SK-N-SH (cell line): ENCODE results near the gene MAP7D2. TPM values are rescaled to one million over a fixed set of nuclear protein-coding genes. Genes with fewer than 3 reads are reported as not detected.
A peak's percentile ranks its signal among the peaks of the same experiment; 100 is the strongest.

Experiments used
- CTCF ChIA-PET: fragments of 300-600, 350-600 bp; formaldehyde crosslinking; extraction: SDS; loops from one replicate; lab custom pipeline; 2021; lab: Yijun Ruan, JAX
- POLR2A ChIA-PET: fragments of 350-600 bp; sonication (Branson Sonifier 250); formaldehyde crosslinking; extraction: SDS; loops from one replicate; lab custom pipeline; 2020; ENCODE audit warnings: antibody characterized with exemption, inconsistent platforms; lab: Yijun Ruan, JAX
- DNase-seq: peaks from one replicate; pipeline ENCODE4 v3.0.0; 2012
- H2AFZ ChIP-seq: fragments of 200-600 bp; sonication (generic); 2 replicates; pipeline ENCODE4 v1.8.1; 2016; ENCODE audit warnings: antibody characterized with exemption, mild to moderate bottlenecking, low read depth
- H3F3A ChIP-seq: fragments of 200-600 bp; sonication (generic); replicated peaks from 2 replicates; pipeline ENCODE3; 2016; ENCODE audit warnings: antibody characterized with exemption, mild to moderate bottlenecking; ENCODE audit not compliant: insufficient read depth
- H3K27ac ChIP-seq, 2 experiments: fragments of 200-500 bp in 1 of 2; fragments of 200-600 bp in 1 of 2; sonication (Bioruptor generic) in 1 of 2; sonication (generic), shearing (Covaris generic) in 1 of 2; 2 replicates each; pipeline versions ENCODE4 v1.5.1 to v1.6.1; 2014 to 2016; ENCODE audit warnings: low read depth in 2 of 2, inconsistent platforms in 1 of 2, low read length in 1 of 2, mild to moderate bottlenecking in 1 of 2, mixed read lengths in 1 of 2
- H3K27me3 ChIP-seq: fragments of 200-600 bp; sonication (generic), shearing (Covaris generic); 2 replicates; pipeline ENCODE4 v1.6.1; 2016; ENCODE audit warnings: mixed run types; ENCODE audit not compliant: insufficient read depth
- H3K36me3 ChIP-seq, 2 experiments: fragments of 200-500 bp in 1 of 2; fragments of 200-600 bp in 1 of 2; sonication (Bioruptor generic) in 1 of 2; sonication (generic) in 1 of 2; replicated peaks in 1 of 2; 2 replicates each; pipeline versions ENCODE3 to v1.5.1; 2014 to 2016; ENCODE audit warnings: low read length in 1 of 2, mild to moderate bottlenecking in 1 of 2; ENCODE audit not compliant: insufficient read depth in 2 of 2, control insufficient read depth in 1 of 2
- H3K4me1 ChIP-seq, 2 experiments: fragments of 200-500 bp in 1 of 2; fragments of 200-600 bp in 1 of 2; sonication (Bioruptor generic) in 1 of 2; sonication (generic), shearing (Covaris generic) in 1 of 2; 2 replicates each; pipeline versions ENCODE4 v1.5.1 to v1.6.1; 2014 to 2016; ENCODE audit warnings: low read depth in 1 of 2, low read length in 1 of 2, mixed run types in 1 of 2; ENCODE audit not compliant: insufficient read depth in 2 of 2, control insufficient read depth in 1 of 2
- H3K4me2 ChIP-seq: fragments of 200-600 bp; sonication (generic), shearing (Covaris generic); 2 replicates; pipeline ENCODE4 v1.6.1; 2017; ENCODE audit warnings: mixed run types
- H3K4me3 ChIP-seq, 2 experiments: fragments of 200-500 bp in 1 of 2; fragments of 200-600 bp in 1 of 2; sonication (Bioruptor generic) in 1 of 2; sonication (generic), shearing (Covaris generic) in 1 of 2; 2 replicates each; pipeline versions ENCODE4 v1.5.1 to v1.8.1; 2014 to 2016; ENCODE audit warnings: low read depth in 2 of 2, inconsistent platforms in 1 of 2, low read length in 1 of 2, mild to moderate bottlenecking in 1 of 2, mixed read lengths in 1 of 2, moderate library complexity in 1 of 2
- H3K79me2 ChIP-seq: fragments of 200-600 bp; sonication (generic); 2 replicates; pipeline ENCODE4 v1.8.1; 2017; ENCODE audit warnings: mild to moderate bottlenecking; ENCODE audit not compliant: insufficient read depth
- H3K9ac ChIP-seq: fragments of 200-600 bp; sonication (generic); 2 replicates; pipeline ENCODE4 v1.6.1; 2017; ENCODE audit warnings: mixed run types
- H3K9me2 ChIP-seq: fragments of 200-600 bp; sonication (generic); 2 replicates; pipeline ENCODE4 v1.6.1; 2017; ENCODE audit warnings: mixed run types
- H3K9me3 ChIP-seq: fragments of 200-600 bp; sonication (generic); 2 replicates; pipeline ENCODE4 v1.6.1; 2017; ENCODE audit warnings: mixed run types, mild to moderate bottlenecking, moderate library complexity
- H4K20me1 ChIP-seq: fragments of 200-600 bp; sonication (generic); 2 replicates; pipeline ENCODE4 v1.6.1; 2017; ENCODE audit warnings: mild to moderate bottlenecking, mixed run types; ENCODE audit not compliant: insufficient read depth
- FOXM1 ChIP-seq: IDR thresholded peaks from 2 replicates; pipeline ENCODE4 v1.4.0; 2012; ENCODE audit warnings: low read depth, mild to moderate bottlenecking
- RXRA ChIP-seq: IDR thresholded peaks from 2 replicates; pipeline ENCODE4 v1.4.0; 2012; ENCODE audit warnings: low read depth, mild to moderate bottlenecking, borderline replicate concordance
- TAF1 ChIP-seq: IDR thresholded peaks from 2 replicates; pipeline ENCODE4 v1.6.1; 2012; ENCODE audit warnings: low read depth, mild to moderate bottlenecking, low read length, moderate library complexity, borderline replicate concordance
- USF2 ChIP-seq: fragments of 150-350 bp; IDR thresholded peaks from 2 replicates; pipeline ENCODE4 v1.6.1; 2017; ENCODE audit warnings: antibody characterized with exemption, low read length, low read depth, borderline replicate concordance
- WGBS: methylation state at CpG from one replicate; pipeline ENCODE4 v1.1.6; 2017; ENCODE audit warnings: low lambda C conversion rate; 5-methylcytosine and 5-hydroxymethylcytosine counted together
- polyA plus RNA-seq, 3 experiments: library from polyadenylated mRNA; depleted of rRNA; stranded (reverse); fragments of >200 nt; gene quantifications; 2 replicates each; pipeline ENCODE4 v1.2.3, GENCODE V29; 2012

Gene MAP7D2
- polyA plus RNA-seq, 1 of the 3 experiments (the other 2 are of a cell fraction): 2.7 TPM

GRCh38 chrX:20059467-20060128, 57.1 kb downstream of the MAP7D2 start:
- Histone ChIP-seq H3K36me3 (no peaks in the 10 kb centered on the region), H3K27ac (no peak overlapping the region), H3K9me3 (no peaks in the 10 kb centered on the region), H3K27me3 (peaks cover 5% of the 10 kb centered on the region; the same call in 1 of the 2 replicates), H3K4me3 (no peak overlapping the region), H3K9me2 (no peaks in the 10 kb centered on the region), H3K4me1 (no peaks in the 10 kb centered on the region; a peak in 1 of 4 replicates), H3K9ac (no peak overlapping the region), H3F3A (no peaks in the 10 kb centered on the region), H3K4me2 (peak overlapping the region; percentile 11; the same call in 1 of the 2 replicates), H3K79me2 (no peaks in the 10 kb centered on the region), H4K20me1 (no peaks in the 10 kb centered on the region), H2AFZ (no peak overlapping the region)
- TF ChIP-seq RXRA (peak; percentile 58; the same call in 1 of the 2 replicates), TAF1 (no peak)
- DNase-seq: no peak
- ChIA-PET CTCF (no interaction called here), POLR2A (no interaction called here)
- WGBS: 36% methylated on average over 5 of the region's 5 CpGs

- WGBS: 40% methylated on average over 4 of the region's 4 CpGs
- no peaks in the 10 kb centered on the region for H3K36me3 ChIP-seq
- H3K79me2 ChIP-seq: no peaks in the 10 kb centered on the region
- CTCF ChIA-PET: interaction anchor here (0.6 to 2.7 kb wide), 3 partner anchors 9 to 12 kb away, joined by 3 to 8 read pairs (median 5); no protein-coding TSS in a partner anchor
- H3K9ac ChIP-seq: no peak overlapping the region
- POLR2A ChIA-PET: no interaction called here
- H3K9me2 ChIP-seq: no peaks in the 10 kb centered on the region
- H3K4me1 ChIP-seq: no peaks in the 10 kb centered on the region; a peak in 1 of 4 replicates
- H4K20me1 ChIP-seq: no peaks in the 10 kb centered on the region
- TF ChIP-seq USF2: no peak
- H2AFZ ChIP-seq: no peak overlapping the region
- H3K27me3 ChIP-seq: peaks cover 4% of the 10 kb centered on the region; the same call in 1 of the 2 replicates
- no peak for DNase-seq
- no peak overlapping the region for H3K27ac ChIP-seq
- H3K4me3 ChIP-seq: no peak overlapping the region
- no peaks in the 10 kb centered on the region for H3F3A ChIP-seq
- H3K9me3 ChIP-seq: no peaks in the 10 kb centered on the region
- H3K4me2 ChIP-seq: no peak overlapping the region
These were observed 59.2 kb downstream of the MAP7D2 start for GRCh38 chrX:20057479-20057878.

DNA sequence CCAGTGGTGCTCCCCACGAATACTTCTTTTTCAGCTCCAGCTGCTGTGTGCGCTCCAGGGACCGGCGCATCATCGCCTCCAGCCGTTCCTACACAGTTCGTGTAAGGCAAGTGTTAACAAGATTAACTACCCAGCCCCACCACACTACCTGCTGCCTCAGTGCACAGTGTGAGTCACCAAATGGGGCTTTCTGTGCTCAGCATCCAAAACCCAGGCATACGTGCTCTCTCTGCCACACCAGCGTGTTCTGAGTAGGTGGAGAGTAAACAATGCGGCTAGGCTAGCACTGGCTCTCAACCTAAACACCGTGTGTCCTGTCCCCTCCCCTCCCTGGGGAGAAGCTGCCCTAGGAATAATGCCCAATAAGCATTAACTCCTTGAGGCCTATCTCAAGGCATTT, 60.0 kb downstream of the MAP7D2 start:
- Histone ChIP-seq H3K9me2 (no peaks in the 10 kb centered on the region), H3K4me3 (no peak overlapping the region), H3K4me1 (no peaks in the 10 kb centered on the region; a peak in 1 of 4 replicates), H3K9me3 (no peaks in the 10 kb centered on the region), H4K20me1 (no peaks in the 10 kb centered on the region), H3K36me3 (no peaks in the 10 kb centered on the region), H3K4me2 (no peak overlapping the region), H3F3A (no peaks in the 10 kb centered on the region), H3K79me2 (no peaks in the 10 kb centered on the region), H3K27me3 (peaks cover 4% of the 10 kb centered on the region; the same call in 1 of the 2 replicates), H3K9ac (no peak overlapping the region), H2AFZ (no peak overlapping the region), H3K27ac (no peak overlapping the region)
- WGBS: 44% methylated on average over 11 of the region's 11 CpGs
- DNase-seq: no peak
- ChIA-PET CTCF (interaction anchor here (0.6 to 2.7 kb wide), 2 partner anchors 11 to 13 kb away, joined by 3 to 8 read pairs; no protein-coding TSS in a partner anchor), POLR2A (no interaction called here)
- TF ChIP-seq FOXM1: no peak
